ENCODE data around the gene AP5S1. TPM values are rescaled to one million over a fixed set of nuclear protein-coding genes. Genes with fewer than 3 reads are reported as not detected.
A peak's percentile ranks its signal among the peaks of the same experiment; 100 is the strongest.

Gene AP5S1
- total and polyA plus RNA-seq, 2 of the 13 experiments (the other 11 are each of a cell fraction or from before 2014, with no cell fraction given), result 7.9 to 23.2 TPM

DNA sequence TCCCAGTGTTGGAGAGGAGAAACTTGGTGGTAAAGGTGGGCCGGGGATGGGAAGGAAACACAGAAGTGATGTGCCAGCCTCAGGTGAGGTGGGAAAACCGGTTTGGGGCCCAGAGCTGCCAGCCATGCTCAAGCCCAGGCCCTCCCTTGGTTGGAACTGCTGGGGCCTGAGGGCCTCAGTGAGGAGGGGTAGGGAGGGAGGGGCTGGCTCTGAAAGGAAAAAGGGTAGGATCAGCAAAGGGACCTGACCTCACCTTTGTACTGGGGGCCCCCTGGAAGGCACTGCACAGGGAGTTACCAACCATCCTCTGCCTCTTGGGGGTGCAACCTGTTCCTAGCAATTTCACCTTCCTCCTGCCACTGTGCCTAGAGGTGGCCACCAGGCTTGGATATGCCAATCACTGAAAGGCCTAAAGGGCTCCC, 37.3 kb upstream of the AP5S1 start (continued):
- TF ChIP-seq ZNF318 (CRISPR knock-in tag; IDR thresholded peaks at IDR 0.05) (0 out of 2 replicates have a peak, but pooled peaks have one; percentile 43), NCOA2 (CRISPR knock-in tag; IDR thresholded peaks at IDR 0.05) (no peak), ZSCAN25 (CRISPR knock-in tag; IDR thresholded peaks at IDR 0.05) (0 out of 2 replicates have a peak, but pooled peaks have one; percentile 2), ZNF615 (CRISPR knock-in tag; IDR thresholded peaks at IDR 0.05; ENCODE audit: borderline replicate concordance) (0 out of 2 replicates have a peak, but pooled peaks have one; percentile 57), BORCS8-MEF2B (CRISPR knock-in tag; IDR thresholded peaks at IDR 0.05) (0 out of 2 replicates have a peak, but pooled peaks have one; percentile 32), HOXA3 (CRISPR knock-in tag; IDR thresholded peaks at IDR 0.05) (0 out of 2 replicates have a peak, but pooled peaks have one; percentile 19), ZNF766 (CRISPR knock-in tag; IDR thresholded peaks at IDR 0.05; ENCODE audit: borderline replicate concordance) (peak; percentile 57; the same call in 1 of the 2 replicates), ZMYM3 (CRISPR knock-in tag; IDR thresholded peaks at IDR 0.05) (no peak), MBNL3 (CRISPR knock-in tag; conservative IDR thresholded peaks at IDR 0.05) (no peak), RBFOX2 (IDR thresholded peaks at IDR 0.05; ENCODE audit: low read depth, low read length) (peak; percentile 64), MXD1 (CRISPR knock-in tag; IDR thresholded peaks at IDR 0.05) (no peak), NR2F6 (IDR thresholded peaks at IDR 0.05) (0 out of 2 replicates have a peak, but pooled peaks have one; percentile 6), NR2F6 (CRISPR knock-in tag; IDR thresholded peaks at IDR 0.05) (no peak), ZNF777 (CRISPR knock-in tag; IDR thresholded peaks at IDR 0.05) (0 out of 2 replicates have a peak, but pooled peaks have one; percentile 35), PAXIP1 (CRISPR knock-in tag; conservative IDR thresholded peaks at IDR 0.05) (0 out of 2 replicates have a peak, but pooled peaks have one; percentile 9)
- TF ChIP-seq, protein P1, sequence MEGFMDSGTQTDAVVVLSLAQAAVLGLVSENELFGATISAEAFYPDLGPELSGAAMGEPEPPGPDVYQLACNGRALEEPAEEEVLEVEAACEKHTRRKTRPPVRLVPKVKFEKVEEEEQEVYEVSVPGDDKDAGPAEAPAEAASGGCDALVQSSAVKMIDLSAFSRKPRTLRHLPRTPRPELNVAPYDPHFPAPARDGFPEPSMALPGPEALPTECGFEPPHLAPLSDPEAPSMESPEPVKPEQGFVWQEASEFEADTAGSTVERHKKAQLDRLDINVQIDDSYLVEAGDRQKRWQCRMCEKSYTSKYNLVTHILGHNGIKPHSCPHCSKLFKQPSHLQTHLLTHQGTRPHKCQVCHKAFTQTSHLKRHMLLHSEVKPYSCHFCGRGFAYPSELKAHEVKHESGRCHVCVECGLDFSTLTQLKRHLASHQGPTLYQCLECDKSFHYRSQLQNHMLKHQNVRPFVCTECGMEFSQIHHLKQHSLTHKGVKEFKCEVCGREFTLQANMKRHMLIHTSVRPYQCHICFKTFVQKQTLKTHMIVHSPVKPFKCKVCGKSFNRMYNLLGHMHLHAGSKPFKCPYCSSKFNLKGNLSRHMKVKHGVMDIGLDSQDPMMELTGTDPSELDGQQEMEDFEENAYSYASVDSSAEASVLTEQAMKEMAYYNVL (CRISPR knock-in tag; IDR thresholded peaks at IDR 0.05; ENCODE audit: borderline replicate concordance), result no peak

Data from HepG2 (cell line).